Astrocyte of the cerebellum (primary cell): Measurements from ENCODE around the gene AGO3.

ENCODE experiments used
- DNase-seq: peaks from one replicate; pipeline ENCODE4 v3.0.0-alpha.2; 2011; ENCODE audit warnings: low read depth
- H3K4me3 ChIP-seq: 2 replicates; pipeline ENCODE4 v1.5.1; 2011; ENCODE audit warnings: mild to moderate bottlenecking, low read depth, low read length, moderate library complexity
- CTCF ChIP-seq: IDR thresholded peaks from 2 replicates; pipeline ENCODE4 v1.5.1; 2012; ENCODE audit warnings: low read length, low read depth, moderate library complexity, mild to moderate bottlenecking; ENCODE audit errors: missing control alignments
- in situ Hi-C: cut with HindIII; loops from 2 replicates; pipeline ENCODE4 v1.10.0; 2017; ENCODE audit warnings: low sequenced_read_pairs

AGO3 gene

DNA sequence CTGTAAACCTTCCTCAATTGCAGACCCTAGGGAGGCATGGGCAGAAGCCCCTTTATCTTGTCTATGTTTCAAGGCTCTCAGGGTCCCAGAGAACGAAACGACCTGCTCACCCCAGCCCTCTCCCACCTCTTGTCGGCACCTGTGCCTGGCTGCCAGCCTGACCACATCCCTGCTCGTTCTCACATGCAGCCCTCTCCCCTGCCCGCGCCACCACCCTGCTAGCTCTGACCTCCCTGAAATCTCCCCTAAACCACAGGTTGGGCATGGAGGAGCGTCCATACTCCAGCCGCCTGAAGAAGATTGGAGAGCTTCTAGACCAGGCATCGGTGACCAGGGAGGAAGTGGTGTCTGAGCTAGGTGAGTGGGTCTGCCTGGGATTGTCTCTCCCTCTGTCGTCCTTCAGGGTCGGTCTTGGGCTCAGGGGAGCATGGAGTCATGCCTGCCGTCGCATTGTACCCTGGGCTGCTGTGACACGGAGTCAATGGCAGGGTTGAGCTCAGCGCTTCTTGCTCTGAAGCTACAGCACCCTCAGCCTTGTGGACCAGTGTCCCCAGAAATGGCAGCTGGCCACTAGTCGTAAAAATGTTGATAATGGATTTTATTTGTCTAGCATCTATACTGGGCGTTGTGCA is 161.4 kb downstream of the AGO3 start:
- in situ Hi-C loops, result no loop called here
- DNase-seq, result no peak
- no peak overlapping the region for H3K4me3 ChIP-seq

DNA sequence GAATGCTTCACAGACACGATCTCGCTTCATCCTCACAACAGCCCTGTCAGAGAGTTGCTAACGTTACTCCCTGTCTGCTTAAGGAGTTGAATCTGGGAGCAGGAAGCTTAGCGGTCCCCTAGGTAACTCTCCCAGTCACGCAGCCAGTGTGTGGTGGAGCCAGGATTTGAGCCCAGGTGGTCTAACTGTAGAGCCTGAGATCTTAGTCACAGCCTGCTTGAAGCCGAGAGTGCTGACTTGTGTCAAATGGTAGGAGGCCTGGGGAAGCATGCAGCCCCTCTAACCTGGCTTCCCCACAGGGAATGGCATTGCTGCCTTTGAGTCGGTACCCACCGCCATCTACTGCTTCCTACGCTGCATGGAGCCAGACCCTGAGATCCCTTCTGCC is 161.9 kb downstream of the AGO3 start:
- no peak for DNase-seq
- H3K4me3 ChIP-seq, result no peak overlapping the region
- no peak for TF ChIP-seq CTCF
- in situ Hi-C loops, result no loop called here

More for the DNA sequence above, 161.4 kb downstream of the AGO3 start:
- TF ChIP-seq CTCF, result no peak

DNA sequence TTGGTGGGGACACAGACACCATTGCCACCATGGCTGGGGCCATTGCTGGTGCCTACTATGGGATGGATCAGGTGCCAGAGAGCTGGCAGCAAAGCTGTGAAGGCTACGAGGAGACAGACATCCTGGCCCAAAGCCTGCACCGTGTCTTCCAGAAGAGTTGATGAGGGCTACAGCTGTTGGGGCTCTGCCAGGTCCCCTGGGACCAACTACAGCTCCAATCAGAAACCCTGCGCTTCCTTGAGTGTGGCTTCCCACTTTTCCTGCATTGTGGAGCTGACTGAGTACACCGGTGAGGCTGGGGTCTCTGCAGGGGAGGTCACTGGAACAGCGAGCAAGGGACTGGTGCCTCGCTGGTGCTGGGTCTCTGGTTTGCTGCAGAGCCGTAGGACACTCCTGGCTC is 162.3 kb downstream of the AGO3 start:
- in situ Hi-C loops, result no loop called here
- no peak for DNase-seq
- H3K4me3 ChIP-seq, result no peak overlapping the region
- TF ChIP-seq CTCF, result no peak

- TF ChIP-seq CTCF, result no peak
- DNase-seq, result no peak
- no peak overlapping the region for H3K4me3 ChIP-seq
- in situ Hi-C loops, result no loop called here
These were observed 163.0 kb downstream of the AGO3 start for GRCh38 chr1:36093929-36094328.

GRCh38 chr1:36094621-36095061 is 163.7 kb downstream of the AGO3 start:
- H3K4me3 ChIP-seq, result no peak overlapping the region
- TF ChIP-seq CTCF, result no peak
- DNase-seq, result no peak
- in situ Hi-C loops, result no loop called here

DNA sequence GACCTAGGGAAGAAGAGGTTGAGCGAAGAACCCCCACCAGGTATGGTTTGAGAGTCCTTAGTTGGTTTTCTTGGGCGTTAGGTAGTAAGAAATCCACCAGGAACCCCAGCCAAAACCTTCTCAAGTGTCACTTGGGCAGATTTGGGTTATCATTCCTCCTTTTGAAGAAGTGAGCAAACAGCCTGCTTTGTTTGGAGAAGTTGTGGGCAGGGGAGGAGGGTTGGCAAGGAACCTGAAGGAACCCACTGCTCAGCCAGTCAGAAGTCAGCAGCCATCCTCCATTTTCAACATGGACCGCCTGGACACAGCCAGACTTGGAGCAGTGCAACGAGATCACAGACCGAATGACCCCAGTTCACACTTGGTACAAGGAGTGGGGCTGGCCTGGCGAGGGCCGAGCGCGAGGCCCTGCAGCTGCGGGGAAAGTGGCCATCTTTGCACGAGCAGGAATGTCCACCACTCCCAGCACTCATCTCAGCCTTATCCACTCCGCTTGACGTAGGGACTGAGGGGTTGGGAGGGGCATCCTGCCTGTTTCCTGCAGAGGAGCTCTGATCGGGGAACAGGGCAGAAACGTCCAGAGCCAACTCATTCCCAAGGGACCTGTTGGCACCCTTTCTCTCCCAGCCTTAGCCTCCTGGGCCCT is 165.0 kb downstream of the AGO3 start:
- TF ChIP-seq CTCF, result no peak
- H3K4me3 ChIP-seq, result no peak overlapping the region
- DNase-seq, result no peak
- in situ Hi-C loops, result no loop called here
